Body of pancreas (tissue), 4 donors: ENCODE measurements around the gene TEAD4. TPM values are rescaled to one million over a fixed set of nuclear protein-coding genes. Genes with fewer than 3 reads are reported as not detected.

Experiments used
- ATAC-seq: fragments of 150-250 bp; one replicate; pipeline ENCODE4 v1.9.1; 2016
- DNase-seq, 4 donors: peaks; one replicate each; pipeline ENCODE4 v3.0.0-alpha.2; 2019
- H3K27ac ChIP-seq, 4 donors: fragments of 200-600 bp; sonication (generic); 1 replicate in 3 of 4; 2 replicates in 1 of 4; pipeline versions ENCODE4 v1.5.1 to v1.6.1; 2016 to 2019; ENCODE audit warnings: mild to moderate bottlenecking in 1 of 4, mixed read lengths in 1 of 4, moderate library complexity in 1 of 4
- H3K27me3 ChIP-seq, 2 donors: fragments of 200-600 bp; sonication (generic); one replicate each; pipeline ENCODE4 v1.6.0; 2016; ENCODE audit warnings: mild to moderate bottlenecking in 1 of 2
- H3K36me3 ChIP-seq, 2 donors: fragments of 200-600 bp; sonication (generic); replicated peaks in 1 of 2; 2 replicates each; pipeline ENCODE4 v1.5.1; 2016; ENCODE audit warnings: low read depth in 2 of 2; ENCODE audit not compliant: insufficient read depth in 1 of 2
- H3K4me1 ChIP-seq: fragments of 200-600 bp; sonication (generic); one replicate; pipeline ENCODE4 v1.6.0; 2016
- H3K4me3 ChIP-seq, 2 donors: fragments of 200-600 bp; sonication (generic); 1 replicate in 1 of 2; 2 replicates in 1 of 2; pipeline ENCODE4 v1.5.1; 2016 to 2019
- H3K9me3 ChIP-seq, 3 donors: fragments of 200-600 bp; sonication (generic); 1 replicate in 2 of 3; 2 replicates in 1 of 3; pipeline ENCODE4 v1.5.1; 2016
- CTCF ChIP-seq, 7 experiments: fragments of 450-650 bp in 4 of 7; fragments of 200-600 bp in 3 of 7; sonication (generic) in 3 of 7; IDR thresholded peaks; one replicate each; pipeline ENCODE4 v1.5.1; 2016 to 2019; ENCODE audit warnings: antibody characterized with exemption in 7 of 7
- POLR2A ChIP-seq, 3 donors: fragments of 450-650 bp; IDR thresholded peaks; one replicate each; pipeline ENCODE4 v1.6.1; 2016; ENCODE audit warnings: antibody characterized with exemption in 3 of 3, mild to moderate bottlenecking in 2 of 3
- WGBS, 2 donors: methylation state at CpG; one replicate each; pipeline ENCODE4 v1.1.5; 2017; 5-methylcytosine and 5-hydroxymethylcytosine counted together
- intact Hi-C: fragments of 100-400 bp; cut with DNase I; formaldehyde crosslinking; loops from one replicate; pipeline ENCODE4 v1.15.1; 2023
- total RNA-seq, 2 donors: library from RNA; depleted of rRNA; stranded (reverse); fragments of >200 nt; gene quantifications; one replicate each; pipeline ENCODE4 v1.1.0, GENCODE V29; 2016

TEAD4 gene
- total RNA-seq, 2 donors from 2014 or later: 25.1 to 28.5 TPM

DNA sequence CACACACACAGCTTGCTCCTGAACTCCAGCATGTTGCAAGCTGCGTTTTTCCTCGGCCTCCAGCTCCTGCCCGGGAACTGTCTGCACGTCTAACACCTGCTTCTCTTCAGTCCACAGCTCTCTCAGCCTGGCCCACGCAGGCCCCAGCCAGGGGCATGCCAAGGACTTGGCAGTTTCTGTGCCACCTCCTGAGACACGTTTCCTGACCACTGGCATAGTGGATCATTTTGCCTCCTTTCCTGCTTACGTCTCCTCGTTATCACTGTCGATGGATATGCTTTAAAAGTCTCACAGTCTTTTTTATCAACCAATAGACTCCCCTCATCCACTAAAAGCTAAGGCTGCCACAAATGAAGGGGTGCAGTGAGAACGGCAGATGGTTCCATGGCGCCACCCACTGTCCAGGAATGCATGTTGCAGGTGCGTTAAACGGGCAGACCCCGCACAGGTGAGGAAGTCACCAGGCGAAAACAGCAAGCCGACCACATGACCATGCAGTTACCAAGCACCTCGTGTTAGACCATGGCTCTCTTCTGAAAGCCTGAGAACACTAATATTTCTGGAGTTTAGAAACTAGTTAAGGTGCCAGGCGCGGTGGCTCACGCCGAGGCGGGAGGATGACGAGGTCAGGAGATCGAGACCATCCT lies 14.7 kb upstream of the TEAD4 start:
- peak overlapping the region; percentile 55 to 59 (median 58) for H3K27ac ChIP-seq
- H3K27me3 ChIP-seq: no peaks in the 10 kb centered on the region
- DNase-seq (peak; percentile 79 to 88 (median 82)), ATAC-seq (peak; percentile 93)
- WGBS, 2 donors: 12 to 15% methylated on average over 24 of the region's 24 CpGs
- TF ChIP-seq CTCF (IDR thresholded peaks at IDR 0.05) (peak; percentile 75 to 93 (median 84)), POLR2A (IDR thresholded peaks at IDR 0.05) (peak in 1 of 3 donors; percentile 11)
- no peaks in the 10 kb centered on the region for H3K9me3 ChIP-seq
- H3K36me3 ChIP-seq: peaks cover 0 to 4% of the 10 kb centered on the region in 2 donors
- intact Hi-C loops: no loop called here
- no peak overlapping the region for H3K4me3 ChIP-seq
- peaks cover 9% of the 10 kb centered on the region for H3K4me1 ChIP-seq

DNA sequence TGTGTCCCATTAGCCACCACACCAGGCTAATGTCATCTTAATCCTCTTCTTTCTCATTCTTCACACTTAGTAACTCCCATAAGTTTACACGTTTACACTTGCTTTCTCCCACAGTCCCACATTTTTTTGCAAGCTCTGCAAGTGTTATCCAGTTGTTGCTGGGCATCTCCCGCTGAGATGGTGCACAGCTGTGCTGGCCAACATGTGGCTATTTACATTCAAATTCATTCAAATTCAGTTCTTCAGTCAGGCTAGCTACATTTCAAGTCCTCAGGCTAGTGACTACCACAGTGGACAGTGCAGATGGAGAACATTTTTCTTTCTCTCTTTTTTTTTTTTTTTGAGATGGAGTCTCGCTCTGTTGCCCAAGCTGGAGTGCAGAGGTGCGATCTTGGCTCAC lies 9.8 kb upstream of the TEAD4 start:
- intact Hi-C loops: no loop called here
- TF ChIP-seq CTCF (IDR thresholded peaks at IDR 0.05): no peak
- no peak for TF ChIP-seq POLR2A (IDR thresholded peaks at IDR 0.05)
- ATAC-seq: no peak
- Histone ChIP-seq H3K27me3 (no peaks in the 10 kb centered on the region), H3K4me3 (no peak overlapping the region), H3K4me1 (peaks cover 4% of the 10 kb centered on the region), H3K9me3 (no peaks in the 10 kb centered on the region), H3K36me3 (no peaks in the 10 kb centered on the region), H3K27ac (no peak overlapping the region)
- no peak for DNase-seq
- 85 to 88% methylated on average over 4 of the region's 4 CpGs for WGBS, 2 donors

GRCh38 chr12:2955888-2956287 lies 3.3 kb upstream of the TEAD4 start:
- no peak for TF ChIP-seq CTCF (IDR thresholded peaks at IDR 0.05)
- no peak for TF ChIP-seq POLR2A (IDR thresholded peaks at IDR 0.05)
- WGBS, 2 donors: 87 to 92% methylated on average over 1 of the region's 1 CpG
- Histone ChIP-seq H3K4me1 (peaks cover 24% of the 10 kb centered on the region), H3K27ac (no peak overlapping the region), H3K9me3 (no peaks in the 10 kb centered on the region), H3K36me3 (no peaks in the 10 kb centered on the region), H3K27me3 (no peaks in the 10 kb centered on the region), H3K4me3 (no peak overlapping the region)
- intact Hi-C loops: no loop called here
- DNase-seq (no peak), ATAC-seq (no peak)

- no peaks in the 10 kb centered on the region for H3K27me3 ChIP-seq
- H3K4me3 ChIP-seq: peak overlapping the region in 1 of 2 donors; percentile 12
- H3K4me1 ChIP-seq: peaks cover 40% of the 10 kb centered on the region
- intact Hi-C loops: no loop called here
- H3K27ac ChIP-seq: peak overlapping the region; percentile 90 to 95 (median 93)
- ATAC-seq (no peak), DNase-seq (no peak)
- 61 to 66% methylated on average over 9 to 11 of the region's 11 CpGs for WGBS, 2 donors
- TF ChIP-seq CTCF (IDR thresholded peaks at IDR 0.05) (peak in 2 of 7 experiments; percentile 11 to 19), POLR2A (IDR thresholded peaks at IDR 0.05) (no peak)
- no peaks in the 10 kb centered on the region for H3K9me3 ChIP-seq
- no peaks in the 10 kb centered on the region for H3K36me3 ChIP-seq
Observed at GRCh38 chr12:2957816-2958431, 1.3 kb upstream of the TEAD4 start.
